HG02885 (cell line): ENCODE results near the gene AGPAT1.
"Not testable (repeated sequence)": the region's sequence is repeated elsewhere in the genome, so short reads cannot be mapped to it uniquely, and the experiment has no call there.

Source experiments
- ATAC-seq: cut with Tn5 transposase; IDR thresholded peaks from one replicate; pipeline ENCODE4 v1.9.1; 2021; ENCODE audit warnings: mild to moderate bottlenecking; ENCODE audit not compliant: unreplicated experiment, poor library complexity

Gene AGPAT1

GRCh38 chr6:32200711-32201475 lies 25.0 kb upstream of the AGPAT1 start:
- no peak for ATAC-seq

GRCh38 chr6:32198866-32199265 lies 23.0 kb upstream of the AGPAT1 start:
- ATAC-seq: no peak

GRCh38 chr6:32198345-32198696 lies 22.4 kb upstream of the AGPAT1 start:
- no peak for ATAC-seq

DNA sequence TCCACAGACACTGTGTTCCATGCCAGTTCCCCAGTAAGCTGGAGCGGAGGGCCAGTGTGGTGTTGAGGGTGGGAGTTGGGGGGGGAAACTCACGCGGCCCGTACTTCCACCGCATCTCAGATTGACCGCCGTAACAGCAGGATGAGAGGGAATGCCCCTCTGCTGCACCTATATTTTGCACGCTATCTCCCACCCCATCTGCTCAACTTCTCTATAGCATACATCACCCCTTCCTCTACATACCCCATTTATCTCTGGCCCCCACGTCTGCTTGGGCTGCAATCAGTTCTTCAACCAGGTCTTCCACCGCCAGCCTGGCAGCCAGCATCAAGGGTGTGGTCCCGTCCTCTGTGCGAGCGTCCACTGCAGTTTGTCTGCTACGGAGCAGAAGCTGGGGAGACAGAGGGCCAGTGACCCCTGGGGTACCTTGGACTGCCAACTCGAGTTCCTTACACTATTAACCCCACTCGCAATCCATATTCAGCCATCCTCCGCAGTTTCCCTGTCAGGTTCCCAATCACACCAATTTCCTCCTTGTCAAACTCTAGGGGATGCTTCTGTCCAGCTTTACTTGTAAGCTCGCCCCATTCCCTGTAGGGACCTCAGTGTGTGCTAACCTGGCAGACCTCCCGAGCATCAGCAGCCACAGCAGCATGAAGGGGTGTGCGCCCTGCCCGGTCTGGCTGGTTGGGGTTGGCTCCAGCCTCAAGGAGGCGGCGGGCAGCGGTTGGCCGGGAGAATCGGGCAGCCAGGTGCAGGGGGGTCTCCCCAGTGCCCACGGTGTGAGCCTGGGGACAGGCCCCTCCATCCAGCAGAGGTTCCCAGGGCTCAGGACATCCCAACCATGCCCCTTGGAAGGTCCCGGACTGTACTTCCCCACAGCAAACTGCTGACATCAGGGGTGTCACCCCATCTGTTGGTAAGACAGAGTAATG lies 21.1 kb upstream of the AGPAT1 start:
- ATAC-seq: no peak

- ATAC-seq: peak; percentile 79
These were observed 20.2 kb upstream of the AGPAT1 start for GRCh38 chr6:32195902-32196681.

- ATAC-seq: peak; percentile 76
These were observed 19.7 kb upstream of the AGPAT1 start for GRCh38 chr6:32195652-32195901.

DNA sequence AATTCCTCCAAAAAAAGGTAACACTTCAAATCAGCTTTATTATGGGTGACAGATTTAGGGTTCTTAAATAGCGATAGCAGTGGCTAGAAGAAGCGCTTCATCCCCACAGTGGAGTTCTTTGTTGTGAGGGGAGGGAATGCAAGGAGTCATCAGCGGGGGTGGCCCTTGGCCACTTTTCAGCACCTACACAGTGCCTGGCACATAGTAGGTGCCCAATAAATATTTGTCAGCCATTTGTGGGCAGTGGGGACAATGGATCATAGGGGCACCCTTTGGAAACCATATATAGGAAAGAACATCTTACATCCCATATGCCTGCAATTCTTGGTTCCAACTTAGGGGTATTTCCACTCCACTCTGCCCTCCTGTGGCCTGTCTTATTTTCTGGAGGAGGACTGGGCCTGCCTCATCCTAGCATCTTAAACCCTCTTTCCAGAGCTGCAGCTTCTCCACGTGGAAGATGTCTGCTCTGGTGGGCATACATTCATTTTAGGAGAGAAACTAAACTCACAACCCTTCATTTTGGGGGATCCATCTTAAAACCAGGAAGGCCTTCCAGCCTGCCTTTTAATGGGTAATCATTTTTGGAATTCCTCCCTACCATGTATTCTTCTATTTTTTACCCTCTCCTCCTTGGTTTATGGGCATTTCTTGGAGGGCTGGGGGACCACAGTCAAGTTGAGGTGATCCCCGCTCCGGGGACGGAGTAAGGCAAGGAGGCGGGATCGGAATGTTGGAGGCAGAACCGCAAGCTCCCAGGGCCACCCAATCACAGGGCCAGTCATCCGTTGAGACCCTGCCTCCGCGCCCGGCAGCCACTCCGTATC lies 19.2 kb upstream of the AGPAT1 start:
- ATAC-seq: no peak

GRCh38 chr6:32194388-32194787 lies 18.5 kb upstream of the AGPAT1 start:
- no peak for ATAC-seq

GRCh38 chr6:32193096-32193495 lies 17.2 kb upstream of the AGPAT1 start:
- ATAC-seq: not testable (repeated sequence)

DNA sequence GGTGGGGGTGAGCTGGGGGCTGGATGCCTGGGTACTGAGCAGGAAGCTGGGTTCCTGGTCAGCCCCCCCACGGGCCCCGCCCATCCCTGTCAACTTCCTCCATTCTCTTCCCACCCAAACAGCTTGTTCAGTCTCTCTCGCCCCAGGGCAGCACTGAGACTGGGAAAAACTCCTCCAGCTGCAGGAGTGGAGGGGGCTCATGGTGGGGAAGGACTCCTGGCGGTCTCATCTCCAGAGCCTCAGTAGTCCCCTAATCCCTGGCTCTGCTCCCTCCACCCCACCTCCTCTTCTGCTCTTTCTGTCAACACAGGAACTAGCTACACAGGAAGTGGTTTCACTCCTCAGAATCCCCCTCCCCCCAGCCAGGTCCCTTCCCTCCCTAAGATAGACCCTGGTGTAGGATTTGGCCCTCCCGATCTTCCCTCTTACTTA lies 16.7 kb upstream of the AGPAT1 start, which contains the start of gene GPSM3:
GPSM3 (minus strand) TSS at position 36 of the 432 bp plus-strand sequence. CDS start 130 bp downstream, outside the sequence.
- no peak for ATAC-seq

DNA sequence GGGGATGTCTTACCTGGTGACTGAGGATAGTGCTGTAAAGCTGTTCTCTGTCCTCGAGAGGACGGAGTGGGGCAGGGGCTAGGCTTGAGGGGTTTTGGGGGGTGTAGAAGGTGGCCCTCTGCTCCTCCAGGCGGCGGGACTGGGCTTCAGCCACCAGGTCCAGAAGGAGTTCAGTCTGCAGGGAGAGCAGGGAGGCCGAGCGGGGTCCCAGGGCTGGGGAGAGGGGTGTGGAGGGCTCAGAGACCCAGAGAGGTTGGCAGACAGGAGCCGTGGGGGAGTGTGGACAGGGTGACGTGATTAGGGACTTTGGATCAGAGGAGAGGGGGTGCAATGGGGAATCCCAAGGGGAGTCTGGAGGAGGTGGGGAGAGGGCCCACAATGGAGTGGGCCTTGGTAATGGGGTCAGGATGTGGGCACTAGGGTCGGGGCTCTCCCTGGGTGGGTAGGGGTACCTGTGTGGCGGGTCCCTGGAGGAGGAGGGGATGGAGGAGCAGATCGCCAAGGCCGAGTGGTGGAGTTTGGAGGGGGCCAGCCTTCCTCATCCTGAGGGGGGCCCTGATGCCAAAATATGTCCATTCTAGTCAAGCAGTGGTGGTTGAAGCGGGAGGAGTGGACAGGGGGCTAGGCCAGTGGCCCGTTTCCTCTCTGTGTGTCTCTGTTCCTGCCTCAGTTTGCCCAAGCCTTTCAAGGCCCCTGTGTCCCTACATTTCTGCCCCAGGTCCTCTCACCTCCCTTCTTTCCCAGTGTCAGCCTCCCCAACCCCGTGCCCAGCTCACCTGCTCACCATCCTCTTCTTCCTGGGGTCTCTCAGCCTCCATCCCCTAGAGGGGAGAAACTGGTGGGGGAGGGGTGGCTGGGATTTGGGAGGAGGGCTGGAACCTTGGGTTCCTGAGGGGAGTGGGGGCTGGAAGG lies 16.1 kb upstream of the AGPAT1 start:
- no peak for ATAC-seq

DNA sequence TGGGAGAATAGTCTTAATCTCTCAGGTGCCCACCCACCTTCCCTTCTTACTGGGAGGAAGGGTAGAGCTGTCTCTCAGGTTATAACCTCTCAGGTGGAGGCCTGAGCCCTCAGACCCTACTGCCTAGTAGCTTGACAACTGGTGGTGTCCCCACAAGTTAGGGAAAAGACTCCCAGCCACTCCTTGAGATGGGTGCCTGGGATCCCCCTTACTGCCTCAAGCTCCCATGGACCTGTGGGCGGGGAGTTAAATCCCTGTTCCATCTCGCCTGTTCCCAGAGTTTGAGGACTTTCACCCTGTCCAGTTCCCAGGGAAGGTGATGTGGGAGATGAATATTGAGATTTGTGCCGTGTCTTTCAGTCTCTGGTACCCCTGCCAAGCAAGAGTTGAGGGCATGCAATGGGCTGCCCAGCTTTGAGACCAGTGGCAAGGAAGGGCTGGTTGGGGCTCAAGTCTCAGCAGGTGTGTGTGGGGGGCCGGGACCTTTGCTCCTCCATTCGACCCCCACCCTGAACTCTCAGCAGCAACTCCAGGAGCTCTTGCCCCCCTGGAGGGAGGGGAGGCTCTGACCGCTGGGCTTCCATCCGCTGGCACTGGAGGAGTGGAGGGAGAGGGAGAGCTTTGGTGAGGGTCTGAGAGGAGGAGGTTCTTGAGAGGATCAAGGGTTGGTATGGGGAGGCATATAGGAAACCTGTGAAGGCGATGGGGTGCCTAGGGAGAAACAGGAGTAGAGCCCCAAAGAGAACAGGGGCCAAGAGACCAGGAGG lies 15.2 kb upstream of the AGPAT1 start:
- no peak for ATAC-seq

DNA sequence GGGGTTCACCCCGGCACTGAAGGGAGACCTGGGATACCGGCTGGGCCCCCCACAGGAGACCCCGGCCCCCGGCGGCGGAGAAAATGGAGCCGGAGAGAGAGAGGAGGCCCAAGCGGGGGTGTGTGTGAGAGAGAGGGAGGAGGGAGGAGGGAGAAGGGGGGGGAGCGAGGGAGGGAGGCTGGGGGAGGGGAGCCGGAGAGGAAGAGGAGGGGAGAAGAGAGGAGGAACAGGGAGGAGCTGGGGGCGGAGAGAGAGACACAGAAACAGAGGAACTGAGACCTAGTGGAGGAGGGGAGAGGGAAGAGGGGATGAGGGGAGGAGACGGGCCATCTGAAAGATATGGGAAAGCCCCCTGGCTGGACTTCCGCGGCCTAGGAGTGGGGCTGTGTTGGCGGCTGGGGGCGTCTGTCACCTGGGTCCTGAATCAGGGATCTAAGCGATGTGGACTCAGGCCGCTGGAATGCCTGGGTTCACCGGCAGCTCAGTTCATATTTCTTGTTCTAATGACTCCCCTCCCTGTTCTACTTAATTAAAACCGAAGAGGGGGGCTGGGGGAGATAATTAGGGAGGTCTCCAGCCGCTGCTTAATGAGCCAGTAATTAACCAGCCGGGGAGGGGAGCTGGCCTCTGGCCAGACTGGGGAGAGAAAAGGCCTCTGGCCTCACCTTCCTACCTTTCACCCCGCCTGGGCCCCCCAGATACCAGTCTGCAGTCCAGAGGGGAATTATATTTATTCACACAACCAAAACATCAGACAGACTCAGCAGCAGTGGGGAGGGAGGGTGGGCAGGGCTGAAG lies 14.4 kb upstream of the AGPAT1 start, which contains the start of gene PBX2:
PBX2 (minus strand) TSS at position 149 of the 798 bp plus-strand sequence. CDS start 287 bp downstream, outside the sequence.
- peak; percentile 63 for ATAC-seq

- no peak for ATAC-seq
These were observed 13.8 kb upstream of the AGPAT1 start for GRCh38 chr6:32189742-32190053.

GRCh38 chr6:32189069-32189741 lies 13.3 kb upstream of the AGPAT1 start:
- ATAC-seq: no peak

GRCh38 chr6:32188381-32189068 lies 12.6 kb upstream of the AGPAT1 start:
- no peak for ATAC-seq
